NOMO-1 (cell line): ENCODE results near the gene CLDN17.

Source experiments
- DNase-seq, 2 experiments: peaks; one replicate each; lab custom pipeline; 2025; ENCODE audit not compliant: unreplicated experiment in 2 of 2; lab: John Stamatoyannopoulos, UW

CLDN17 gene

GRCh38 chr21:30166705-30167104 lies at the start of gene CLDN17:
CLDN17 (minus strand) TSS chr21:30166805; CDS start chr21:30166617, 188 bp downstream.
- DNase-seq: no peak

GRCh38 chr21:30216041-30216723 lies 49.6 kb upstream of the CLDN17 start, which contains the start of gene CLDN8:
CLDN8 (minus strand) TSS chr21:30216097; CDS start chr21:30215925, 172 bp downstream.
- no peak for DNase-seq

- DNase-seq: no peak
Measured at GRCh38 chr21:30211071-30211470, 44.5 kb upstream of the CLDN17 start.

- no peak for DNase-seq
Measured at GRCh38 chr21:30209601-30210000, 43.0 kb upstream of the CLDN17 start.

- DNase-seq: no peak
Measured at GRCh38 chr21:30207252-30207579, 40.6 kb upstream of the CLDN17 start.

- no peak for DNase-seq
Measured at GRCh38 chr21:30206551-30207251, 40.1 kb upstream of the CLDN17 start.

- DNase-seq: no peak
Measured at GRCh38 chr21:30200000-30200399, 33.4 kb upstream of the CLDN17 start.

- DNase-seq: peak; percentile 43 to 60
Measured at GRCh38 chr21:30194701-30195299, 28.2 kb upstream of the CLDN17 start.

- DNase-seq: no peak
Measured at GRCh38 chr21:30193201-30193600, 26.6 kb upstream of the CLDN17 start.

- DNase-seq: no peak
Measured at GRCh38 chr21:30190554-30190953, 23.9 kb upstream of the CLDN17 start.

- no peak for DNase-seq
Measured at GRCh38 chr21:30189773-30190172, 23.2 kb upstream of the CLDN17 start.

GRCh38 chr21:30186242-30186641 lies 19.6 kb upstream of the CLDN17 start:
- no peak for DNase-seq

GRCh38 chr21:30168086-30168485 lies 1.5 kb upstream of the CLDN17 start:
- DNase-seq: no peak

GRCh38 chr21:30166171-30166570 lies 434 bp downstream of the CLDN17 start:
- DNase-seq: no peak

GRCh38 chr21:30164796-30165195 lies 1.8 kb downstream of the CLDN17 start:
- no peak for DNase-seq

GRCh38 chr21:30153697-30154340 lies 12.8 kb downstream of the CLDN17 start:
- DNase-seq: no peak

GRCh38 chr21:30152792-30153191 lies 13.8 kb downstream of the CLDN17 start:
- DNase-seq: no peak

- no peak for DNase-seq
Measured at GRCh38 chr21:30148906-30149305, 17.7 kb downstream of the CLDN17 start.

GRCh38 chr21:30146558-30147282 lies 19.9 kb downstream of the CLDN17 start:
- no peak for DNase-seq

GRCh38 chr21:30138483-30138882 lies 28.1 kb downstream of the CLDN17 start:
- DNase-seq: no peak

- DNase-seq: no peak
Measured at GRCh38 chr21:30129246-30129645, 37.4 kb downstream of the CLDN17 start.
